Muscle of arm (tissue), 12 donors: ENCODE measurements around the gene SERPINB2. TPM values are rescaled to one million over a fixed set of nuclear protein-coding genes. Genes with fewer than 3 reads are reported as not detected.
"Not testable (repeated sequence)": the region's sequence is repeated elsewhere in the genome, so short reads cannot be mapped to it uniquely, and the experiment has no call there.

Source experiments
- DNase-seq: peaks from one replicate; pipeline ENCODE4 v3.0.0-alpha.2; 2013
- polyA plus RNA-seq, 12 donors: library from polyadenylated mRNA; unstranded; fragments of 120-200 nt; gene quantifications; one replicate each; pipeline ENCODE4 v1.2.1, GENCODE V29; 2013; ENCODE audit not compliant: insufficient read length in 12 of 12

Gene SERPINB2
- polyA plus RNA-seq, 12 donors: 0.11 to 146 (median 0.33) TPM; not detected in 3

GRCh38 chr18:63936156-63936931 lies 48.8 kb downstream of the SERPINB2 start:
- DNase-seq: peak; percentile 71

- DNase-seq: no peak
These were observed 49.5 kb downstream of the SERPINB2 start for GRCh38 chr18:63936932-63937393.

- no peak for DNase-seq
These were observed 52.5 kb downstream of the SERPINB2 start for GRCh38 chr18:63940008-63940407.

- DNase-seq: not testable (repeated sequence)
These were observed 53.1 kb downstream of the SERPINB2 start for GRCh38 chr18:63940543-63941050.

GRCh38 chr18:63947051-63947790 lies 59.7 kb downstream of the SERPINB2 start:
- no peak for DNase-seq

GRCh38 chr18:63949068-63949737 lies 61.7 kb downstream of the SERPINB2 start, which contains the start of gene HMSD:
Gene HMSD, plus strand, starts transcription at chr18:63949301. Its CDS starts 4,155 bp downstream, at chr18:63953456.
- no peak for DNase-seq

- DNase-seq: no peak
These were observed 63.8 kb downstream of the SERPINB2 start for GRCh38 chr18:63951302-63951705.

Other genes starting within 250 kb of the SERPINB2 start
- gene SERPINB4, start 243.4 kb upstream of the SERPINB2 start, polyA plus RNA-seq: 1 to 10 TPM in 2 of 12 donors, under 1 TPM in 1, not detected in 9; 0.67 to 3.0 (median 2.2) TPM
- gene SERPINB3, start 225.8 kb upstream of the SERPINB2 start, polyA plus RNA-seq: 1 to 10 TPM in 3 of 12 donors, under 1 TPM in 1, not detected in 8; 0.11 to 4.2 (median 1.9) TPM
- gene SERPINB11, start 184.7 kb upstream of the SERPINB2 start, polyA plus RNA-seq: not detected
- gene SERPINB7, start 112.3 kb upstream of the SERPINB2 start, polyA plus RNA-seq: 10 to 100 TPM in 3 of 12 donors, under 1 TPM in 2, not detected in 7; 0.20 to 48.1 (median 14.2) TPM
- 1 to 10 TPM in 2 of 12 donors, under 1 TPM in 4, not detected in 6; 0.09 to 5.2 (median 0.58) TPM for gene SERPINB10, start 20.3 kb downstream of the SERPINB2 start, polyA plus RNA-seq
- 1 to 10 TPM in 2 of 12 donors, under 1 TPM in 2, not detected in 8; 0.31 to 3.4 (median 0.90) TPM for gene HMSD, start 61.6 kb downstream of the SERPINB2 start, polyA plus RNA-seq
- 10 to 100 TPM in 1 of 12 donors, 1 to 10 TPM in 9, not detected in 2; 1.4 to 10.4 (median 1.7) TPM for gene SERPINB8, start 82.4 kb downstream of the SERPINB2 start, polyA plus RNA-seq